HG03064 (cell line): Measurements from ENCODE around the gene GFAP.

Source experiments
- ATAC-seq: cut with Tn5 transposase; IDR thresholded peaks from one replicate; pipeline ENCODE4 v1.9.1; 2021; ENCODE audit warnings: low read depth; ENCODE audit not compliant: unreplicated experiment

Gene GFAP

DNA sequence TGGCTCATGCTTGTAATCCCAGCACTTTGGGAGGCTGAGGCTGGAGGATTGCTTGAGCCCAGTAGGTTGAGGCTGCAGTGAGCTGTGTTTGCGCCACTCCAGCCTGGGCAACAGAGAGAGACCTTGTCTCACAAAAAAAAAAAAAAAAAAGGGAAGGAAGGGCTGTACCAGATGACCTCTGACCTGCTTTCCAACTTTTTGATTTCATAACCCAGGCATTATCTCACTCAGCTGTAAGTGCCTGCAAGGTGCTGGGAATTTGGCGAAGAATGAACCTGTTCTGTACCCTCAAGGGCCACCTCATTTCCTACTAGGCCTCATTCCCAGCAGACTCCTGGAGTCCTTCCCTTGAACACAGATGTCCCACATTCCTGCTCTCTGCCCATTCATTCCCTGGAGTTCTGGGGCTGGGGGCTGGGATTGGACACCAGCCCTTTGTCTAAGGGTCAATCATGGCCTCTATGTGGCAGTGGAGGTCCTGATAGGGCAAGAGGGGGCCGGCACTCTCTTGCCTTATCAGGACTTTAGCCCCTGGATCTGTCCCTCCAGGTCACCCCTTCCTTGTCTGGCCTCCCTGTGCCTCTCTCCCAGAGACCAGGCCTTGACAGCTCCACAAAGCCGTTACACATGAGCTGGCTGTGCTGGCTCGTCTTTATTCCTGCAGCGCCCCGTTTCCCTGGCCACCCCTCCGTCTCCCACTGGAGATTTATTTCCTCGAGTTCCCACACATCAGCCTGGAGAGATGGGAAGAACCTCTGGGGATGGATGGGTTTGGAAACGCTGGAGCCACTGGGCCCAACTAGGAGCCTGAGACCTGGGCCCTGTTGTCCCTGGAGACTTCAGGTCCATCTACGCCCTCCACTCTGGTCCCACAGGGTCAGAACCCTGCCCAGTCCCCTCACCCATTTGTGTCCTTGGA, 821 bp upstream of the GFAP start:
- no peak for ATAC-seq

DNA sequence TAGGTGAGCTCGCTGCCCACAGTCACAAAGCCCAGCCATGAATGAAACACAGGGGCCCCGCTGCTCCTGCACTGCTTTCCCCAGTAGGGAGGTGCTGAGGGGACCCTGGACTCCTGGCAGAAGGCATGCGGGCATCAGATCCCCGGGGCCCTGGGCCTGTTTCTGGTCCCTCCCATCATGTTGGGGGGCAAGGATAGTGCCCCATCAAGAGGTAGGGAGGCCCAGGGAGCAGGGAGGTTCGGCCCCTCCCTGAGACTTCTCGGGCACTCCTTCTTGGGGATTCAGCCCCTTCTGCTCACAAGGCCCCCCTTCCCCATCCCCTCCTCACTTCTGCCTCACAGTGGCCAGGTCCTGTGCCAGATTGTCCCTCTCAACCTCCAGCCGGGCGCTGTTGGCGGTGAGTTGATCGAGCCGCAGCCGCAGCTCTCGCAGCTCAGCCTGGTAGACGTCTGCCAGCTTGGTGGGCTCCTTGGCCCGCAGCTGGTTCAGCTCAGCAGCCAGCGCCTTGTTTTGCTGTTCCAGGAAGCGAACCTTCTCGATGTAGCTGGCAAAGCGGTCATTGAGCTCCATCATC, 515 bp downstream of the GFAP start:
- no peak for ATAC-seq

DNA sequence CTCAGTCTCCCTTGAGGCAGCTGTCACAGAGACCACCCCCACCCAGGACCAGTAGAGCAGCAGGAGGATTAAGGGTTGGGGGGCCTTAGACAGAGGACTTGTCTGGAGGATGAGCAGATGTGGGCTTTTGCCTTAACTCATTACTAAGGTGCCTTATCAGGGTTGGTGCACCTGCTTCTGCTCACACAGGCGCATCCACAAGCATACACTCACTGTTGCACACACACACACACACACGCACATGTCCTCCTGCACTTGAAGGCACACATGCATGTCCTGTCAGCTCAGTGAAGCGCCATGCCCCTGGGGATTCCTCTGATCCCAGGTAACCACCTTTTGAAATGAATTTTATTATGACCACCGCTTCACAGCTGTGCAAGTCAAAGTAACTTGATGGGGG, 1.2 kb downstream of the GFAP start:
- no peak for ATAC-seq

DNA sequence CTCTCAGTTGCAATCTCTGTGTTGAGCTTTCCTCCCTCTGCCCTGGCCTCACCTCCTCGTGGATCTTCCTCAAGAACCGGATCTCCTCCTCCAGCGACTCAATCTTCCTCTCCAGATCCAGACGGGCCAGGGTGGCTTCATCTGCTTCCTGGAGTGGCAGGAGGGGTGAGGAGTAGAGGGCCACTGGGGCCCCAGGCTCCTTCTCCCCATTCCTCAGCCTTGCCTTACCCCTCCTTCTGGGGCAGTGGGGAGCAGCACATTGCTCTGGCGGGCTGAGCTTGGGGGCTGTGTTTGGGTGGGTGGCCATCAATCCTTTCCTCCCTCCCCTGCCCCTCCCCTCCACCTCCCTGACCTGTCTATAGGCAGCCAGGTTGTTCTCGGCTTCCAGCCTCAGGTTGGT, 1.6 kb downstream of the GFAP start:
- no peak for ATAC-seq

DNA sequence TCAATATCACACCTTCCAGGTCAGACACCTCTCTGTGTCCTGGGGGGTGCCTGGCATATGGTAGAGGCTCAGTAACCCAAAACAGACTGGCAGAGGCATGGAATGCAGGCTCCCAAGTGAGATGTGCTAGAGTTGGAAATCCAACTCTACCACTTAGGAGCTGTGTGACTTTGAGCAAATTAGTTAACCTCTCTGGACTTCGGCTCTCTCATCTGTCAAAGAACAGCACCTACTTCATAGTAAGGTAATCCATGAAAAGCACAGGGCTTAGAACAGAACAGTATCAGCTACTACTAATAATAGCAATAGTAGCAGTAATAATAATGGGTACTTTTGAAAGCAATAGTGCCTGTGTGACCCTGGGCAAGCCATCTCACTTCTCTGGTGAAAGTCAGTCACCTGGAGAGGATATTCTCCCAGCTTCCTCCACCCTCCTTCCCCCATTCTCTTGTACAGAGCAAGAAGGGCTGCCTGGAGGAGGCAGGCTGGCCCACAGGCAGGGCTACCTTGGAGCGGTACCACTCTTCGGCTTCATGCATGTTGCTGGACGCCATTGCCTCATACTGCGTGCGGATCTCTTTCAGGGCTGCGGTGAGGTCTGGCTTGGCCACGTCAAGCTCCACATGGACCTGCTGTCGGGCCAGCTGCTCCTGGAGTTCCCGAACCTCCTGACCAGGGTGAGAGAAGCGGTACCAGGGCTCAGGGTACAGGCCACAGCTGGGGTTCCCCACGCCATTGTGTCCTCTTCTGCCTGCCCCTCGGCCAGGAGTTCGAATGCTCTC, 2.3 kb downstream of the GFAP start:
- no peak for ATAC-seq

DNA sequence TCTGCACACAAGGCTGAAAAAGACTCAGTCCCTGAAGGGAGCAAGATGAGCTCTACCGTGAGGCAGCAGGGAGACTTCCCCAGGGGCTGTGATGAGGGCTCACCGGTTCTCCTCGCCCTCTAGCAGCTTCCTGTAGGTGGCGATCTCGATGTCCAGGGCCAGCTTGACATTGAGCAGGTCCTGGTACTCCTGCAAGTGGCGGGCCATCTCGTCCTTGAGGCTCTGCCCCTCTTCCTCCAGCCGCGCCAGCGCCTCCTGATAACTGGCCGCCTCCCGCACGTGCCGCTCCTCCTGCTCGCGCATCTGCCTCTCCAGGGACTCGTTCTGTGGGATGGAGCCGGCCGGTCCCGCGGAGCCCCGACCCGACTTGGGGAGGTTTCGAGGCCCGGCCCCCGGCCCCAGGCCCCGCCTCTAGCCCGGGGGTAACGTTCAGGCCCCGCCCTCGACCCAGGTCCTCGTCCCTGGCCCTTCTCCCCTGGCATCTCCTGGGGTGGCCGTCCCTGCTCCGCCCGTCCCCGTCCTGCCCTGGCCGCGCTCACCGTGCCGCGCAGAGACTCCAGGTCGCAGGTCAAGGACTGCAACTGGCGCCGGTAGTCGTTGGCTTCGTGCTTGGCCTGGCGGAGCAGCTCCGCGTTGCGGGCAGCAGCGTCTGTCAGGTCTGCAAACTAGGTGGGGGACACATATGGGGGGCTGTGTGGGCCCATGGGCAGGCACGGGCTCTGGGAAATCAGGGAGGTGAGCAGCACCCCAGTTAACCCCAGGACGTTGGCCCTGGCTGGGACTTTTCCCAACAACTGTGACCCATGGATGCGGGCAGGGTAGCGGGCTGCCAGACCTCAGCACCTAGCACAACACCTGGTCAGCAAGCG, 3.9 kb downstream of the GFAP start:
- ATAC-seq: no peak

DNA sequence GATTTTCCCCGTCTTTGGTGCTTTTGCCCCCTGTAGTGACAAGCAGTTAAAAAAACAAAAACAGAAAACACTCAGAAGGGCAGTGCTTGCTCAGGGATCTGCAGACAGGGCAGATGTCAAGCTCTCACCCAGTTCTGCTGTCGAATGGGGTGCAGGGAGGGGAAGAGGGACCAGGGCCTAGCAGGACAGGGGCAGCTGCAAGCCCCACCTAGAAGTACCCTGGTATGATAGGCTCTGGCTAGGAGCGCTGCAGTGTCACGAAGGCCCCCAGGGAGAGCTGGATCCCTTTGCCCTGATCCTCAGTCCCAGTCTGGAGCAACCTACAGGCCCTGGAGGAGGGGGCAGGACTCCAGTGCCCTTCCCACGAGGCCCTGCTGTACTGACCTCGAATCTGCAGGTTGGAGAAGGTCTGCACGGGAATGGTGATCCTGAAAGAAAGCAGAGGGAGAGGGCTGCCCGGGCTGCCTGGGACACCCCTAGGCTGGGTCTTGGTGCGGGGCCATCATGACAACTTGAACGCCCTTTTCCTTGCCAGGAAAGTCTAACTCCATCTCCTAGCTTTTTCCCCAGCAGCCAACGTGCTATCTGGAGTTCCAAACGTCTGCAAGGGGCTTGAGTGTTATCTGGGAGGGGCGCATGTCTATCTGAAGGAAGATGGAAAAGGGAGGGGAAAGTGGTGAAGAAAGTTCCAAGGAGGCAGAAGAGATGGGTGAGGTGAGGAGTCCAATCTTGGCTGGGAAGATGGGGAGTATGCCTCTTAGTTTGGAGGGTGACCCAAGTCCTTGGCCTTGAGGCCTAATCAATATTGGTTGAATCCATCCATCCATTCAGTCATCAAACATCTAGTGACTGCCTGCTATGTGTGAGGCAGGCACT, 4.8 kb downstream of the GFAP start:
- ATAC-seq: no peak

DNA sequence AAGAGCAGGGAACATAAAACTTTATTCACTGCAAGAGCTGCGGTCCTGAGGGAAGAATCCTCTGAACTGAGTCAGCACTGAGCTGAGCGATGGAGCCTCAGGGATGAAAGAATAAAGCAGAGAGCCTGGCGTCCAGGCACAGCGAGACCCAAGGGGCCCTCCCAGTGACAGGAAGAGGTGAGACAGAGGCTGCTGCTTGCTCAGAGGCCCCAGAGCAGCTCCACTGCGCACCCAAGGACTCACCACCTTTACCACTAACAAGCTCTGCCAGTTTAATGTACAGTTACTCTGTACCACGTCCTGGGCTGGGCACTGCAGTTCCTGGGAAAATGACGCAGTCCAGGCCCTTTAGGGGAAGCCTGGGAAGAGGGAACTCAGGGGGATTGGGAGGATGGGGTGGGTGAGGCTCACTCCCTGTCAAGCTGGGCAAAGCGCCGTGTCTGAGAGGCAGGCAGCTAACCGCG, 5.6 kb downstream of the GFAP start:
- ATAC-seq: no peak

DNA sequence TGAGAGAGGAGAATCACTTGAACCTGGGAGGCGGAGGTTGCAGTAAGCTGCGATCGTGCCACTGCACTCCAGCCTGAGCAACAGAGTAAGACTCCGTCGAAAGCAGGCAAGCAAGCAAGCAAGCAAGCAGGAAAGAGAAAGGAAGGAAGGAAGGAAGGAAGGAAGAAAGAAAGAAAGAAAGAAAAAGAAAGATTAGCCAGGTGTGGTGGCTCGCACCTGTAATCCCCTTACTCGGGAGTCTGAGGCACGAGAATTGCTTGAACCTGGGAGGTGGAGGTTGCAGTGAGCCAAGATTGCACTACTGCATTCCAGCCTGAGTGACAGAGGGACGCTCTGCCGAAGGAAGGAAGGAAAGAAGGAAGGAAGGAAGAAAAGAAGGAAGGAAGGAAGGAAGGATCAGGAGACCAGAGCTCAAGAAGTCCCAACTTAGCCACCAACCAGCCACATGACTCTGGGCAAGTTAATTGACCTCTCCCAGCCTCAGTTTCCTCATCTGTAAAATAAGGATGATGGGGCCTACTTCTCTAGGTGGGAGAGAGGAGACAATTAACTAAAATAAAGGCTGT, 6.5 kb downstream of the GFAP start:
- ATAC-seq: no peak

DNA sequence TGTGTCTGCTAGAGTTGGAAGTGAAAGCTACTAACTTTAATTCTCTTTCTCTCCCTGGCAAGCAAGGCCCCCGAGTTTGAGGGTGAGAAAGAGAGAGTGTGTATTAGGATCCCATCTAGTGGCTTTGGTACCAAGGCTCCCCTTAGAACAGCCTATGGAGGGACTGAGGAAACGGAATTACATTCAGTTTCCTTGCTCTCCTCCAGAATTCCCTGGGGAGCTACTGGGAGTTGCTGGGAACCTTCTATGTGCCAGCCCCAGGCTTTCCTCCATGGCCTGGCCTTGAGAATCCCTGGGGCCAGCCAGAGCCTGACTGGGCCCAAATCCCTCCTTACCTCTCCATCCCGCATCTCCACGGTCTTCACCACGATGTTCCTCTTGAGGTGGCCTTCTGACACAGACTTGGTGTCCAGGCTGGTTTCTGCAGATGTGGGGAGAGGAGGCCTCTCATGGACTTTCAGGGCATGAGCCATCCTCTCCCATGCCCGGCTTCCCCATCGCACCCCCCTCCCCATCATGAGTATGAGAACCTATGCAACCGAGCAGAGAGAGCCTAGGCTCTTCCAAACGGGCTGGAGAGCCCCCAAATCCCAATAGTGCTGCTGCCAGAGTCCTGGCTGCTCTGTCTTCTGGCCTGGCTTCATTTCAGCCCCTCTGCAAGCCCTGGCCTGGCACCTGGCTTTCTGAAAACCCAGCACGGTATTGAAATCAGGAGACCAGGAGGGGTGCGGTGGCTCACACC, 7.4 kb downstream of the GFAP start:
- no peak for ATAC-seq

DNA sequence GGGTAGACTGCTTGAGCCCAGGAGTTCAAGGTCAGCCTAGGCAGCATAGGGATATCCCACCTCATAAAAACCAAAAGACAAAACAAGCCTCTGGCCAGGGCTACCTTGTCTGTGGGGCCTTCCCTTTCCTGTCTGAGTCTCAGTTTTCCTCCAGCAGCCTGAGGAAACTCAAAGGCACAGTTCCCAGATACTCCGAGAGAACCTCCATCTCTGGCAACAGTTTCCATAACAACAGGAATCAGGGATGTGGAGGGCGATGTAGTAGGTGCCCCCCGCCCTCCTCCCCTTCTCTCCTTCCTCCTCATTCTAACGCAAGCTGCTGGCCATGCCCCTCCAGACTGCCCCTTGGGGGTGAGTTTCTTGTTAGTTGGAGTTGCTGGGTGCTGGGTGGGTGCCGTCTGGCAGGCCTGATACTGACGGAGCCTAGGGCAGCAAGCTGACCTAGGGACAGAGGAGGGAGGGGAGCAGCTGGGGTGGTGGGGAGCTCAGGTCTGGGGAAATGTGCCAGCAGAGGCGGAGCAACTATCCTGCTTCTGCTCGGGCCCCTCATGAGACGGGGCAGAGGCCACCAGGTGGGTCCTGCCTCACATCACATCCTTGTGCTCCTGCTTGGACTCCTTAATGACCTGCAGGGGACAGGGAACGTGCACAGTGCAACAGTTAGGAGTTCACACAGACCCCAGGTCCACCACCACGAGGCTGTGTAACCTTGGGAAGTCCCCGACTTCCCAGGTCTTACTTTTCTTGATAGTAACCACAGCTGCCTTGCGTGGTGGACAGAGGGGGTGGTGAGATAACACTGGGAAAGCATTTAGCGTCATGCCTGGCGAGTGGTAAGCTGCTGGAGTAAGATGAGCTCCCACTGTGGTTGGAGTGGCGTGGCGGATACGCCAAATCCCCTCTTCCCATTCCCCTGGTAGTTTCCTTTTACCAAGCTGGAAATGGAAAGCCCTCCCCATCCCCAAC, 8.3 kb downstream of the GFAP start:
- ATAC-seq: no peak

DNA sequence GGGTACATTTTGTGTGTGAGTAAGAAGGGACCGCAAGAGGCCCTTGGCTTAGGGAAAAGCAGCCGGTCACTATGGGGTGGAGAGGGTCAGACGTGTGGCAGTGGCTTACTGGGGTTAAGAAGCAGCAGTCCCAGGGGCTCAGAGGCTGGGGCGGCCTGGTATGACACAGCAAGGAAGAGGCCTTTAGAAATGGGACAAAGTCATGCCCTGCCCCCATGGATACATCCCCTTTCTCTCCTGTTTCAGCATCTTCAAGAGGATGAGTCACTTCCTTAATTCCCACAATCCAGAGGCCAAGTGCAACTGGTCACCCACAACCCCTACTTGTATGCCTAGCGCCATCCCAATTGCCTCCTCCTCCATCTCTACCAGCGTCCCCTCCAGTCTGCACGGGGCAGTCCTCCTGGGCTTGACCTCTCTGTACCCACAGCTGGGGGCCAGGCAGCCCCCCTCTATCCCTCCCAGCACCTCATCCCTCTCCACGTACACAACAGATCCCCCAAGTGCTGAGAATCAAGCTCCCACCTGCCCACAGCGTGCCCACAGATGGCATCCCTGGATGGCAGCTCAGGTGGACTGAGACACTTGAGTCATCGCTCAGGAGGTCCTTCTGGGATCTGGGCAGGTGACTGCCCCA, 9.2 kb downstream of the GFAP start:
- ATAC-seq: no peak

DNA sequence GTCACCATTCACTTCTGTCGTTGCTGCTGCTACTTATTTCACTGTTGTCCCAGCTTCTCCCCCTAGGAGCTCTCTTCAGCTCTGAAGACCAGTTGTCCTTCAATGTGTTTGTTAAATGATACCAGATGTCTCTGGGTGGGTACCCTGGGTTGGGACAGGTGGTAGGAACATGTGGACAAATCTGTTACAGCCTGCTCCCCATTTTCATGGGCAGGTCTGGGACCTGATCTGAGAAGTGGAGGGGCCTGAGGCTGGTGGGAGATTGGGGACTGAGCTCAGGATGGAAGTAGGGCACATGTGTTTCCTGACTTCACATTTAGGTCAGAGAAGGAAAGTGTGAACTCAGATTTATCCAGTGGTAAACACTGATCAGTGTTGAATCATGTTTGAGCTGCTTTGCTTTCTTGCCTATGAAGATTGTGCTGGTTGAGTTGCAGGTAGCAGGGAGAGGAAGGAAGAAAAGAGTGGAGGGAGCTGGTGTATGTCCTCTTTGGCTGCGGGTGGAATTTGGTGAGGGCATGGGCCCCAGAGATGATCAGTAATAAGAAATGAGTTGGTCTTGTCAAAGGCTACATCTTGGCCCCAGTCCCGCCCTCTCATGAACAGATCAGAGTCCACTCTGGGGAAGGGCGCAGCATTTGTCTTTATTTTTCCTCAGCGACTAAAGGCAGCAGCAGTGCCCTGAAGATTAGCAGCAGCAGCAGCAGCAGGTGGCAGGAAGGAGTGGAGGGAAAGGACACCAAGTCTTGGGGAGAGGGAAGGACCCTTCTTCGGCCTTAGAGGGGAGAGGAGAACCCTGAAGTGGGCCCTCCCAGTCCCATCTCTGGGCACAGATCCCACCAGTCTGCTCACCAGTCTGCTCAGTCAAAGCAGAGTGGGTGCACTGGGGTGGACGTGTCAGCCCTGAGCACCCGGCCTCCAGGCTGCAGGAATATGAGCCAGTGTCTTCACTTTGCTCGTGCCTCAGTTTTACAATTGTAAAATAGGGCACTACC, 10.0 kb downstream of the GFAP start:
- no peak for ATAC-seq

DNA sequence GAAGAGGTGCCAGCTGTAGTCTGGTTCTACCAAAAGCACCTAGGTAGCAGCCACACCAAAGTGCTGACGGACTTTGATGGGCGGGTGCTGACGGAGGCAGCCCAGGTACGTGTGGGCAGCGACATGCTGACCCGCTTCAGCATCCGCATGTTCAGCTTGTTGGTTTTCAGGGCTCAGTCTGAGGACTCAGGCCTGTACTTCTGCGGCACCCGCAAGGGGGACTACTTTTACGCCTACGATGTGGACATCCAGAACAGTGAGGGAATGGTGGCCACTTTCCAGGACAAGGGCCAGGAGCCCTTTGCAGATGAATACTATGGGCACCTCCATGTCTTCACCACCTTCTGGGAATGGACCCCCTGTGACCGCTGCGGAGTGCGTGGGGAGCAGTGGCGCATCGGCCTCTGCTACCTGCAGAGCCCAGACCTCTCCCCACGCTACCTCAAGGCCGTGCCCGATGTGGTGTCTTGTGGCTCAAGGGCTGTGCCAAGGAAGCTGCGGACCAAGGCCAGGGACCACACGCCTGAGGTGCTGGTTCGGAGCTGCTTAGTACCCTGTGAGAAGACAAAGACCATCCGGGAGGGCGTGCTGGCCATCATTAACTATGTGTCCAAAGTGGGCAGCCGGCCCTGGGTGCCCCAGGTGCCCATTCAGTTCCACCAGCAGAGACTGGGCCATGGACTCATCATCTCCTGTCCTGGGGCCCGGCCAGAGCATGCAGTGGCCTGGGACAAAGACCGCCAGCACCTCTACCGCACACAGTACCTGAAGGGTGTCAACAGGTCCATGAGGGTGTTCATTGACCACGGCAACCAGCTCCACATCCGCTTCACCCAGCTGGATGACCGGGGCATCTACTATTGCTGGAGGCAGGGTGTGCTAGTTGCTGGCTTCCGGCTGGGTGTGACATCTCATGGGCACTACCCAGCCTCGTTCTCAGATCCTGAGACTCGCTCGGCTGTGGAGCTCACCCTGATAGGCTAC, 11.0 kb downstream of the GFAP start:
- ATAC-seq: no peak
